Gastroesophageal sphincter (tissue), 4 donors: ENCODE results near the gene C2CD2. TPM values are rescaled to one million over a fixed set of nuclear protein-coding genes. Genes with fewer than 3 reads are reported as not detected.

Experiments
- ATAC-seq: fragments of 150-250 bp; one replicate; pipeline ENCODE4 v1.9.1; 2016; ENCODE audit warnings: mild to moderate bottlenecking, moderate library complexity
- H3K27ac ChIP-seq, 4 donors: fragments of 200-600 bp; sonication (generic) in 3 of 4; 1 replicate in 3 of 4; 2 replicates in 1 of 4; pipeline ENCODE4 v1.5.1; 2016 to 2019
- H3K27me3 ChIP-seq: fragments of 200-600 bp; sonication (generic); one replicate; pipeline ENCODE4 v1.5.1; 2019
- H3K36me3 ChIP-seq, 2 donors: fragments of 200-600 bp; sonication (generic); one replicate each; pipeline ENCODE4 v1.5.1; 2019; ENCODE audit warnings: control low read depth in 1 of 2
- H3K4me1 ChIP-seq, 3 donors: fragments of 200-600 bp; sonication (generic); 1 replicate in 2 of 3; 2 replicates in 1 of 3; pipeline ENCODE4 v1.5.1; 2016 to 2019; ENCODE audit warnings: control low read depth in 2 of 3
- H3K4me3 ChIP-seq, 2 donors: fragments of 200-600 bp; sonication (generic); one replicate each; pipeline ENCODE4 v1.5.1; 2019; ENCODE audit warnings: mild to moderate bottlenecking in 1 of 2, moderate library complexity in 1 of 2
- H3K9me3 ChIP-seq, 3 donors: fragments of 200-600 bp; sonication (generic); one replicate each; pipeline ENCODE4 v1.5.1; 2017 to 2019; ENCODE audit warnings: control low read depth in 2 of 3
- CTCF ChIP-seq, 4 experiments: fragments of 200-600 bp in 2 of 4; fragments of 450-650 bp in 2 of 4; sonication (generic) in 1 of 4; IDR thresholded peaks; one replicate each; pipeline ENCODE4 v1.5.1; 2017 to 2019; ENCODE audit warnings: antibody characterized with exemption in 4 of 4, mild to moderate bottlenecking in 2 of 4, moderate library complexity in 2 of 4
- EP300 ChIP-seq: sonication (generic); formaldehyde crosslinking; IDR thresholded peaks from one replicate; pipeline ENCODE4 v1.6.1; 2017; ENCODE audit warnings: antibody characterized with exemption, mild to moderate bottlenecking
- POLR2A ChIP-seq, 2 donors: fragments of 450-650 bp; IDR thresholded peaks; one replicate each; pipeline ENCODE4 v1.6.1; 2017; ENCODE audit warnings: antibody characterized with exemption in 2 of 2, mild to moderate bottlenecking in 2 of 2, moderate library complexity in 1 of 2
- POLR2AphosphoS5 ChIP-seq: sonication (generic); formaldehyde crosslinking; IDR thresholded peaks from one replicate; pipeline ENCODE4 v1.6.1; 2017; ENCODE audit warnings: antibody characterized with exemption
- WGBS, 2 donors: methylation state at CpG; one replicate each; pipeline ENCODE4 v1.1.5; 2018; ENCODE audit warnings: low coverage in 1 of 2; 5-methylcytosine and 5-hydroxymethylcytosine counted together
- total RNA-seq, 4 donors: library from RNA; depleted of rRNA; stranded (reverse); fragments of >200 nt; gene quantifications; one replicate each; pipeline ENCODE4 v1.1.0, GENCODE V29; 2016

The C2CD2 gene
- total RNA-seq, 4 donors from 2014 or later, result 15.6 to 38.9 (median 18.7) TPM

- 65 to 66% methylated on average over 4 to 8 of the region's 23 CpGs for WGBS, 2 donors
- TF ChIP-seq EP300, result no peak
- TF ChIP-seq POLR2A (IDR thresholded peaks at IDR 0.05), result no peak
- TF ChIP-seq POLR2AphosphoS5, result no peak
- no peak for TF ChIP-seq CTCF (IDR thresholded peaks at IDR 0.05)
- Histone ChIP-seq H3K27ac (no peak overlapping the region), H3K36me3 (peaks cover 0 to 100% of the 10 kb centered on the region in 2 donors), H3K4me3 (no peak overlapping the region), H3K27me3 (no peaks in the 10 kb centered on the region), H3K9me3 (no peaks in the 10 kb centered on the region), H3K4me1 (no peaks in the 10 kb centered on the region)
- ATAC-seq, result no peak
These were observed 50.1 kb downstream of the C2CD2 start for GRCh38 chr21:41903559-41904351.

- WGBS, 2 donors, result 93 to 100% methylated on average over 4 to 5 of the region's 8 CpGs
- Histone ChIP-seq H3K27ac (no peak overlapping the region), H3K27me3 (no peaks in the 10 kb centered on the region), H3K36me3 (peaks cover 0 to 100% of the 10 kb centered on the region in 2 donors), H3K4me1 (no peaks in the 10 kb centered on the region), H3K4me3 (no peak overlapping the region), H3K9me3 (no peaks in the 10 kb centered on the region)
- TF ChIP-seq CTCF (IDR thresholded peaks at IDR 0.05) (no peak), POLR2AphosphoS5 (no peak)
- ATAC-seq, result no peak
These were observed 50.9 kb downstream of the C2CD2 start for GRCh38 chr21:41902946-41903345.

- Histone ChIP-seq H3K9me3 (no peaks in the 10 kb centered on the region), H3K4me3 (no peak overlapping the region), H3K4me1 (no peaks in the 10 kb centered on the region), H3K27ac (no peak overlapping the region), H3K27me3 (no peaks in the 10 kb centered on the region), H3K36me3 (peaks cover 0 to 96% of the 10 kb centered on the region in 2 donors)
- TF ChIP-seq EP300 (no peak), POLR2AphosphoS5 (no peak), POLR2A (IDR thresholded peaks at IDR 0.05) (no peak), CTCF (IDR thresholded peaks at IDR 0.05) (no peak)
- WGBS, 2 donors, result 90 to 94% methylated on average over 2 to 3 of the region's 3 CpGs
- ATAC-seq, result no peak
These were observed 52.0 kb downstream of the C2CD2 start for GRCh38 chr21:41901782-41902181.

DNA sequence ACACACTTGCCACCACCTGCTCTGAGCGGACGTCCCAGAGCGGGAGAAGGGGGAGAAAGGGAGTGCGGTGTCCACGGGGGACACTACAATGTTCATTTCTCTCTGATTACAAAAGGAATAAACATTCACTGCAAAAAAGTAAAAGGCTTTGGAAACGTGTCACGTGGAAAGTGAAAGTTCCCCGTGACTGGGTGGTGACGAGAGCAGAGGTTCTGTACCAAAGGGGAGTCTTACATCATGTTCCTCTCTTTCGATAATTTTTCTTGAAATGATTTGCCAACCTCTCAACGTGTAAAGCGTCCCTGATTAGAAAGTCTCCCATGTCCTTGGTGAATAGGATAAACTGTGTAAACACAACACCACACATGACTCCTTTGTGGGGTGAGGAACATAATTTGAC lies 52.7 kb downstream of the C2CD2 start:
- TF ChIP-seq POLR2A (IDR thresholded peaks at IDR 0.05) (no peak), POLR2AphosphoS5 (no peak), CTCF (IDR thresholded peaks at IDR 0.05) (no peak), EP300 (no peak)
- peaks cover 0 to 2% (median 0%) of the 10 kb centered on the region in 3 donors for H3K4me1 ChIP-seq
- H3K36me3 ChIP-seq, result peaks cover 0 to 90% of the 10 kb centered on the region in 2 donors
- no peaks in the 10 kb centered on the region for H3K9me3 ChIP-seq
- 63 to 76% methylated on average over 7 to 11 of the region's 12 CpGs for WGBS, 2 donors
- H3K27ac ChIP-seq, result no peak overlapping the region
- peak; percentile 28 for ATAC-seq
- no peak overlapping the region for H3K4me3 ChIP-seq
- no peaks in the 10 kb centered on the region for H3K27me3 ChIP-seq

GRCh38 chr21:41900401-41900800 lies 53.4 kb downstream of the C2CD2 start:
- Histone ChIP-seq H3K27ac (no peak overlapping the region), H3K4me3 (no peak overlapping the region), H3K27me3 (no peaks in the 10 kb centered on the region), H3K36me3 (peaks cover 0 to 89% of the 10 kb centered on the region in 2 donors), H3K4me1 (peaks cover 0 to 6% (median 0%) of the 10 kb centered on the region in 3 donors), H3K9me3 (no peaks in the 10 kb centered on the region)
- TF ChIP-seq EP300 (no peak), POLR2AphosphoS5 (no peak), CTCF (IDR thresholded peaks at IDR 0.05) (no peak), POLR2A (IDR thresholded peaks at IDR 0.05) (no peak)
- ATAC-seq, result no peak
- 100% methylated on average over 3 of the region's 6 CpGs for WGBS, 2 donors
